ENCODE results near the gene FRY.

DNA sequence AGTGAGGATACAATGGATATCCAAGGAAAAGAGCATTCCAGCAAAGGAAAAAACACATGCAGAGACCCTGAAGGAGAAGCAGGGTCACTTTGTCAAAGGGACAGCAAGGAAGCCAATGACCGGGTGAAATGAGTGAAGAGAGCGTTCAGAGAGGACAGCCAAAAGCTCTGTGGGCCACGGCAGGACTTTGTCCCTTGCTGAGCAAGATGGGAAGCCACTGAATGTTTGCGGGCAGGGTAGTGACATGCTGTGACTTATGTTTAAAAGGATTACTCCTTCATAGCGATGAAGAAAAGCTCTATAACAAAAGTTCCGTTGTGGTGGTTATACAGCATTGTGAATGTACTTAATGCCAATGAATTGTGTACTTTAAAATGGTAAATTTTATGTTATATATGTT, 267.1 kb downstream of the FRY start:
- TF ChIP-seq CTCF (IDR thresholded peaks at IDR 0.05) (no peak), POLR2A (IDR thresholded peaks at IDR 0.05) (no peak)
